ENCODE measurements around the gene MSI2. TPM values are rescaled to one million over a fixed set of nuclear protein-coding genes. Genes with fewer than 3 reads are reported as not detected.

Gene MSI2
- polyA plus RNA-seq, 3 donors: 86.9 to 111 (median 91.4) TPM

DNA sequence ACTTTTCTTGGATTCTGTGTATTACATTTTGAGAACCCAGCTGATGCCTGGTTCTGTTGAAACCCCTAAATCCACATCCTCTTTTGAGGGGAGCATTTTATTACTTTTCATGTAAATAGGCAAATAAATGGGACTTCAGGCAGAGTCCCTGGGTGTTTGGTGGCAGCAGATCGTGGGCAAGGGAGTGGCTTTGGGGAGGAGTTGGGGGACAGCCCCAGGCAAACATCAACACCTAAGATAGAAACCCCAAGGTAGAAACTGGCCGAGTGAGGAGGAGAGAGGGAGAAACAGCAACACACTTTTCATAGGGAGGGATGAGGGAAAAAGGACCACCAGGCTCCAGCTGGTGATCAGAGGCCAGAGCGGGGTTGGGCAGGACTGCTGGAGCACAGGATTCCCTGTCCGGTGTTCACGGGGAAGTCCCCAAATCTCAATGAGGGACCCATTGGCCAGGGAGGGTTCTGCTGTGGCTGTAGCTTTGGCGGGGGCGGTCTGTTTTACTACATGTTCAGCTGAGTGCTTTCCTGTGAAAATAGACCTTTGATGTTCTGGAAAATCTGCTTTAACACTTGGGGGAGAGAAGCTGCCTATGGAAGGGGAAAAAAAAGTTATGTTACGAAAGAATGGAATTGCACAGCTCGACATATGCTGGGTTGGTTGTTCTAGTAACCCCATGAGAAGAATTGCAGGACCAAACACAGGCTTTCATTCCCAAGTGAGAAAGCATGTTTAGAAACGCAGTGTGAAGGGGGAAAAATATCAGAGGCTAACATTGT lies 46.6 kb downstream of the MSI2 start:
- no peak for DNase-seq (ENCODE audit: extremely low read depth in 1 of 11, low read depth in 9 of 11, low spot score in 4 of 11)

DNA sequence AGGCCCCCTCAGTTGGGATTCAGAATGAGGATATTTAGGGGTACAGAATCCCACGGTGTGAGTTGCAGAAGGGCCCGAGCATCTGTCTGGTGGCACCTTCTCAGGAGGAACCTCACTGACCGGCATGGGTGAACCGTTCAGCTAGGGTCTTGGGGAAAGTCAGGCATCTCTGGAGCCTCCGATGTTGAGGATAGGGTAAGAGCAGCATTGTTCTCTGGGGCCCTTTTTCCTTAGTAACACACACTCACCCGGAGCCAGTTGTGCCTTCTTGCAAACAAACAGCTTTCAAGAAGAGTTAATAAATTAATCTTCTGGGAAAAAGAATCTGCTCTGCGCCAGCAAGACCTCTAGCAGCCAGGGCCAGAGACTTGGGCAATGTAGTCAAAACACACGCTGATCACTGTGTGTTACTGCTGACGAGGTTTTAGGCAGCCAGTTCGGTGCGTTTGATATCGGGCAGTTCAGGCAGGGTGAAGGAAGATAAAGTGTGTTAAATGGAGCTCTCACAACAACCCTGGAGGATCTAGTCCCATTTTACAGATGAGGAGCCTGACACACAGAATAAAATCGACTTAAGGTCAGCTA lies 48.9 kb downstream of the MSI2 start:
- no peak for DNase-seq (ENCODE audit: extremely low read depth in 1 of 11, low read depth in 9 of 11, low spot score in 4 of 11)

DNA sequence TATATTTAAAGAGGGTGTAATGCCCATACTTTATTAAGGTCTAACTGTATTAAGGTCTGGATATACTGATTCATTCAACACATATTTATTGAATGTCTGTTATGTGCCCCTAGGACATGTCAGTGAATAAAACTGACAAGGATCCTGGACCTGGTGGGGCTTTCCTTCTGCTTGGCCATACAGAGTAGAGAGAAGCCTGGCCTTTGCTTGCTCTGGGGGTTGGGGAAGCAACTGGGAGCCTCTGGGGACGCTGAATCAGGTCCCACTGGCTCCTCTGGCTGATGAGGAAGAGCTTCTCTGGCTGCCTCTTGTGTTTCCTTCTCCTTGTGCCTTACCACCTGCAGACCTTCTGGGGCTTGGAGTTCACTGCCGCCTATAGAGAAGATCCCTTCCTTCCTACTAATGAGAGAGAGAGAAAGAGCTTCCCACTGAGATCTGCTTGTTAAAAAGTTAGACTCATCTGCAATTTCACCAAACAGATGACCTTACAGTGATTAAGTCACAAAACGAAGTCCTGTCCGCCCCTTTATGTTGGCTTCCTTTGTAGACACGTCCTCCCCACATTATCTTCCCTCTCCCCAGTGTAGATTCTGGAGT lies 49.7 kb downstream of the MSI2 start:
- DNase-seq (ENCODE audit: extremely low read depth in 1 of 11, low read depth in 9 of 11, low spot score in 4 of 11): no peak

DNA sequence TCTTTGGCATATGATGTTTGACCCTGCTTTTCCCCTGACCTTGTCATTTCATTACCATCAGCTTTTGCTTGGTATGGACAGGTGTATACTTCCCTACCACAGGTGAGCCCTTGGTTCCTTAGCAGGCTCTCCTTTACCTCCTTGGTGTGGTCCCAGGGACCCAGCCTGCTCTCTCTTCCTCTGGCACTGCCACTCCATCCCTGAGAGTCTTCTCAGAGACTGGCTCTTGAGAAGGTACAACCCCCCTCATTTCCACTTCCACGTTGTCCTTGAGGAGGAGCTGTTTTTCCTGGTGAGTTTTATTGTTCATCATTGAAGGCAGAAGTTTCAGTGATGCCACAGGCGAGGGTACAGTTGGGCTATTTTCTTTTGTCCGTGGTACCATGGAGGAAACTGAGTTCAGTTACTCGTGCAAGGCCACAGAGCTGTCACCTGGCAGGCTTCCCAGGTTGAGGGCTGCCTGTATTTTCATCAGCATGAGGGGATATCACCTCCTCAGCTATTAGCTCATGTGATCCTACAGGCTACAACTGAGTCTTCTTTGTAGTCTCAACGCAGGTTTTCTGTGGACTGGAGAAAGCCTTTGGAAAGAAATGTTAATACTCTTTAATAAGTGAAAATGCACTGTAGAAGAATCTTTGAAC lies 52.3 kb downstream of the MSI2 start:
- DNase-seq (ENCODE audit: extremely low read depth in 1 of 11, low read depth in 9 of 11, low spot score in 4 of 11): no peak

DNA sequence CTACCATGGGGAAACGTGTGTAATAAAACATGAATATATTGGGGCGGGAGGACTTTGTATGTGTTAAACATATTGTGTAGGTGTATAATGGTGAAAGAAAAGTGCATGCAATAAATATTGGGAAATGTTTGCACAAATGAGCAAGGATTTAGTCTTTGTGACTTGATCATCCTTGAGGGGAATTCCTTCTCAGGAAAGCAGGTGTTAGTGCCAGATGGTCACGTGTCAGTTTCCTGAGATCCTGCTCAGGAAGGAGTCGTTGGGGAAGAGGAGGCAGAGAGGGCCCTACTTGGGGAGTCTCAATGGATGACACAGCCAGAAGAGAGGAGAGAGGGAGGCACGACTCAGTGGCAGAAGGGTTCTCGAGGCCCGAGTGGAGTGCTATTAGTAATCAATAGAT lies 53.2 kb downstream of the MSI2 start:
- no peak for DNase-seq (ENCODE audit: extremely low read depth in 1 of 11, low read depth in 9 of 11, low spot score in 4 of 11)

DNA sequence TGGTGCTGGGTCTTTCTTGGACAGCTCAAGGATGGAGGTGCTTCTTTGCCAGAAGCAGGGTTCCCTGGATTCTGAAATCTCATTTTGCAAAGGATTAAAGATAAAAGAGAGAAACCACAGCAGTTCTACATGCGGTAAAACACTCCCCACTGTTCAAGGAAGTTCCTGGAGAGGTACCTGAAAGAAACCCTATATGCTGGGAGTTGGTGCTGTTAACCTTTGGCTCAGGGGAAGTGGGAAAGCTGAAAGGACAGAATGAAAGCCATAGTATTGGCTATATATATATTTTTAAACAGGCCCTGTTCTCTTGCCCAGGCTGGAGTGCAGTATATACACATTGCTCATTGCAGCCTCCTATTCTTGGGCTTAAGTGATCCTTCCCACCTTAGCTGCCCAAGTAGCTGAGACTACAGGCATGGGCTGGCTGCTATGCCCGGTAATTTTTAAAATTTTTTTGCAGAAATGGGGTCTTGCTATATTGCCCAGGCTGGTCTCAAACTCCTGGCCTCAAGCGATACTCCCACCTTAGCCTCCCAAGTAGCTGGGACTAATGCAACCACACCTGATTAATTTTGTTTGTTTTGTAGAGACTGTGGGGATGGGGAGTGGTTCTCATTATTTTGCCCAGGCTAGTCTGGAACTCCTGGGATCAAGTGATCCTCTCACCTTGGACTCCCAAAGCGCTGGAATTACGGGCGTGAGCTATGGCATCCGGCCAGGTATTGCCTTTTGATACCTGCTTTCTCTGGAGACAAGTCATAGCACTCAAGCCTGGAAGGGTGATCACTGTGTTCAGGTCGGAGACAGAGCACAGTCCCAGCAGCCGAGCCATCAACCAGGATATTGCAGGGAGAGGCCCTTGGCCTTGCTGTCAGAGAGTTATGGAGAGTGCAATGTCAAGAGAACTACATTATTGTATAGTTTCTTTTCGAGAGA lies 55.2 kb downstream of the MSI2 start:
- no peak for DNase-seq (ENCODE audit: extremely low read depth in 1 of 11, low read depth in 9 of 11, low spot score in 4 of 11)

DNA sequence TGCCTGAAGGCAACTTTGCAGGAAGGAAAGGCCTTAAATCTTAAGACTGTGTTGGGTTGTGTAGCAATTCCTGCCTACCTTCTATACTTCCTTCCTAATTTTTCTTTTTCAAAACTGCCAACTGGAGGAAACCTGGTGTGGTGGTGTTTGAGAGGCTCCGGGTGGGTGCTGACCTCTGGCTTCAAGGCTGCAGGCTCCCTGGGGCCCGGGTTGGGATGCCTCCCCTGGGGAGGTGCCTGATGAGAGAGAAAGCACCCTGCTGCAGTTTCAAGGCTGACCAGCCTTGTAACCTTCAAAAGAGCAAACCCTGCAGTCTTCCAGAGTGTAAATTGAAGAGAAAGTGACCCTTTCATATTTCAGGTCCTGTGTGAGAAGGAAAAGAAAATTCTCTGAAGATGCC lies 55.9 kb downstream of the MSI2 start:
- DNase-seq (ENCODE audit: extremely low read depth in 1 of 11, low read depth in 9 of 11, low spot score in 4 of 11): no peak

DNA sequence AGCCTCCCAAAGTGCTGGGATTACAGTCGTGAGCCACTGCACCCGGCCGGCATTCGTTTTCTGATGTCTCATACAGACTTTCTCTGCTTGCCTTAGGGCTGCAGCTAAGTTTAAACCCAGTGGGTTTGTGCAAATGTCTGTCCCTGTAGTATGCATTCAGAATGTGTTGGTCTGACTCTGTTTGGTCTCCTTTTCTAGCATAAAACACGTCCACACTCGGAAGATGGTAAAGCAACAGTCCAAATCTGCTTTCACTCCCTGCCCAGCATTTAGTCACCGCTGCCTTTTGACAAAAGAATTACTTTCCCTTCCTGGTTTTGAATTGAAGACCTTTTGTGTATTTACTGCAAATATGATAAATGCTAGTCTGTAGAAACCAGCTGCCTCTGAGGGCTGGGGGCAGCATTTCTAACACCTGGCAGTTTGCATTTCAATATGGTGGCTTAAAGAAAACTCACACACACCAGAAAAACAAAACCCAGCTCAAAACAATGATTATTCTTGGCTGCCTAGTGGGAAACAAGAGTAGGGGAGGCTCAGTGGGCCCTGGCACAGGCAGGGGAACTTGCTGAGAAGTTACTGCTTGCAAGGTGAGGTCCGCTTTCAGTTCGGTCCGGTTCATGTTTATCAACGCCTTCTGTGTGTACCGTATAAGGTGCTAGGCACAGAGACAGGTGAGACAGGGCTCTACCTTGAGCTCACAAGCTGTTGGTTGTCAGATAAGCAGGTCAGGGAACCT lies 56.9 kb downstream of the MSI2 start:
- no peak for DNase-seq (ENCODE audit: extremely low read depth in 1 of 11, low read depth in 9 of 11, low spot score in 4 of 11)

DNA sequence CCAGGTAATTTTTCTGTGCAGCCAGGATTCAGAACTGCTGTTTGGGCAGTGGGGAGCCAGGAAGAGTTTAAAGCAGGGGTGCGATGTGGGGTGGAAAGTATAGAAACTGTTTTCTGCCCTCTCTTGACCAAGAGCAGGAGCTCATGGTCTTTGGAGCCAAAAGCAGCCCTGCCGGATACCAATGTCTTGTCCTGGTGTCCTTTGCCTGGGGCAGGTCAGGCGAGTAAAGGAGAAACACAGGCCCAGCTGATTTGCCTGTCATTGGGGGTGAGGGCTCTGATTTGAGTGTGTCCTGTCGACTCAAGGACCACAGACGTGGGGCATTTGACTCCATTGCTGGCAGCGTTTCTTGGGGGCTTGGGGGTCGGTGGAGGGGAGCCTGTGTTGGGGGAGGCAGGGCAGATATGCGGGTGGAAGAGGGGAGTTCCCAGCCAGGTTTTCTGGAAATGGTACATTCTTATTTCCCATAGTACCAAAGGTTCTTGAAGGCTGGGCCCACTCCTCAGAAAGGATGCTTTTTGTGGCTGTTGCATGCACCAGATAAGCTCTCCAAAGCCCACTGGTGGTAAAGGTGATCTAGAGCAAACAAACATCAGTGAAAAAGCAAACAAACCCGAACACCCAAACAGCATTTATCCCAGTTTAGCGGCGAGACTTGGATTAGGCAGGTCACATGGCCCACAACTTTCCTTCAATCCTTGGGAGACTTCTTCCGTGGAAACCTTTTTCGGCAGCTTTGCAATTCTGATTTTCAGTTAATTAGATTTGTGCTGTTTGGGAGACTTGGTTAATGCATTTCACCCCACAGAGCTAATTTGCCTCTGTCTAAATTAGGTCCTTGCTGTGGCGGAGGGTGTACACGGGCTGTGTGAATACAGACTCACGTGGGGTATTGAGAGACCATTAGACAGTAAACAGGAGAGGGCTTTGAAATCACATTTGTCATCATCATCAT lies 59.0 kb downstream of the MSI2 start:
- no peak for DNase-seq (ENCODE audit: extremely low read depth in 1 of 11, low read depth in 9 of 11, low spot score in 4 of 11)

DNA sequence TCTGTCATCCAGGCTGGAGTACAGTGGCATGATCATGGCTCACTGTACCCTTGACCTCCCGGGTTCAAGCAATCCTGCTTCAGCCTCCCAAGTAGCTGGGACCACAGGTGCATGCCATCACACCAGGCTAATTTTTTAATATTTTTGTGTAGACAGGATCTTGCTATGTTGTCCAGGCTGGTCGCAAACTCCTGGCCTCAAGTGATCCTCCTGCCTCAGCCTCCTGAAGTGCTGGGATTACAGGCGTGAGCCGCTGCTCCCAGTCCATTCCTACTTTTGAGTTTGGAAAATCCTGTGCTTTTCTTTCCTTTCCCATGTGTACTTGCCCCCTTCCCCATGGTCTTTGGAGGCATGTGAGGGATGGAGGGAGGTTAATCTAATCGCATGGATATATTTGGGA lies 60.0 kb downstream of the MSI2 start:
- no peak for DNase-seq (ENCODE audit: extremely low read depth in 1 of 11, low read depth in 9 of 11, low spot score in 4 of 11)

DNA sequence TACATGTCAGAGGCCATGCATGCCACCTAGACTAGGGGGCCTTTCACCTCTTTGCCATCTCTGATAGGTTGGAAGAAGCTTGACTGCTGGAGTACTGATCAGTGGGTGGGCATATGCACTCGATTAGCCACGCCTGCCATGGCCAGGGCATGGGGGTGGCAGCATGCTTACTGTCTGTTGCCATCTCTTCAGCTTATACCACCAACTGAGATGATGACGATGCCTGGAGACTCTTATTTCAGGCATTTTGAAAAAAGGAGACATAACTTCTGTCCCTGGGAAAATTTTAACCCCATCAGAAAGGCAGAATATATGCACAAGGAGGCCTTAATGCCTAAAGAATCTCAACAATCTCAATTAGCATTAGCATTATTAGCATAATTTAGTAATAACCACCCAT lies 60.8 kb downstream of the MSI2 start:
- no peak for DNase-seq (ENCODE audit: extremely low read depth in 1 of 11, low read depth in 9 of 11, low spot score in 4 of 11)

DNA sequence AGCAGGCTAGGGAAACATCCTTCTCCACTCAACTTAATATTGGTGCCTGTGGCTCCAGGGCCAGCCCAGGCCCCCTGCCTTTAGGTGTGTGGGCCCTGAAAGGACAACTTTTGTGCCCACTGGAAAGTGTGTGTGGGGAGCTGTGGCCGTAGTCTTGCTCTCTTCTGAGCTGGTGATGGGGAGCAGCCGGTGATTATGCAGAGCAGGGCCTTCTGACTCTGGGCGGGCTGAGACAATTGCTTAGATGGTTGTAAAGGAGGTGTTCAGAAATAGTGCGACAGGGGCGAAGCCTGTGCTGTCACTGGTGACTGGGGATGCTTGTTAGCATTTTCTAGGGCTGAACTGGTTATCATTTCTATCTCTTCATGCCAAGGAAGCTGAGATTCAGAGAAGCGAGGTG lies 62.6 kb downstream of the MSI2 start:
- no peak for DNase-seq (ENCODE audit: extremely low read depth in 1 of 11, low read depth in 9 of 11, low spot score in 4 of 11)

DNA sequence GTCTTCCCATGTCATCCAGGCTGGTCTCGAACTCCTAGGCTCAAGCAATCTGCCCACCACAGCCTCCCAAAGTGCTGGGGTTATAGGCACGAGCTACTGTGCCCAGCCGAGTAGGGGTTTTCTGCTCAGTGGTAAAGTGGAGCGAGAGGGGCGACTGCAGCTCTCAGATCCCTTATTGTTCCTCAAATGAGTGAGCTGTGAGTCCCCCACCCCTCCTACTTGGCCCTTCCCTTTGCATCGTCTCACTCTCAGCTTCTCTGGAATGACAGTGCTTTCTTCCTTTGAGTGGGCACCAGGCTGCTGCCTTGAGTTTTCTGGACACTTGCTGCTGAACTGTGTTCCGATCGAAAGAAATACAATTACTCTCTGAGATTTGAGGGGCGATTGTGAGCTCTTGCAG lies 63.5 kb downstream of the MSI2 start:
- no peak for DNase-seq (ENCODE audit: extremely low read depth in 1 of 11, low read depth in 9 of 11, low spot score in 4 of 11)

DNA sequence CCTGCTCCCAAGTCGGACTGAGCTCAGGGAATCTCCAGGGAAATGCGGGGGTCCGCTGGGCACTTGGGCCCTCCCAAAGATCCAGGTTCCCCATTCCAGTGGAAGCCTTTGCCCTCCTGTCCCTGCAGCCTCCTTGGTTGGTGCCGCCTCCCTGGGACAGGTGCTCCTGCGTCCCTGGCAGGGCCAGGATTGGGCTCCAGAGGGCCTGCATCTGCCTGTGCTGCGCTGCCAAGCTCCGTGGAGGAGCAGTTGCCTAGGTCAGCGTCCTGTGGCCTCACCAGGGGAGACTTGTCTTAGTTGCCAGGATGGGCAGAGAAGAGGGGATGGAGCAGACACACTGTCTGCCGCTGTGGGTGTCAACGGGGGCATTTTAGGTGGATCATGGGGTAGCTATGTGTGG lies 67.1 kb downstream of the MSI2 start:
- no peak for DNase-seq (ENCODE audit: extremely low read depth in 1 of 11, low read depth in 9 of 11, low spot score in 4 of 11)

DNA sequence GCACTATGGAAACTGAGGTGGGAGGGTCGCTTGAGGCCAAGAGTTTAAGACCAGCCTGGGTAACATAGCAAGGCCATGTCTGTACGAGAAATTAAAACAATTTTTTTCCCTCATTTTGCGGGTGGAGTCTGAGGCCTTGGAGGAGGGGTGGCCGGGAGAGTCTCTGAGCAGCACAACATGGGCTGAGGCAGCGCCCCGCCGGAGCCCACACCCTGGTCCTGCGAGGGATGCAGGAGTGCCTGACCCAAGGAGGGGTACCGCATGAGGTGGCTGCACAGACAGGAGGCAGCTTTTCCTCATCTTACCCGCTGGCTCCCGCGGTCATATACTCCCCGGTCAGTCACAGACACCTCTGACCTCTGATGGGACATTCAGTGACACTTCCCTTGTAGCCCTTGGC lies 67.7 kb downstream of the MSI2 start:
- no peak for DNase-seq (ENCODE audit: extremely low read depth in 1 of 11, low read depth in 9 of 11, low spot score in 4 of 11)

DNA sequence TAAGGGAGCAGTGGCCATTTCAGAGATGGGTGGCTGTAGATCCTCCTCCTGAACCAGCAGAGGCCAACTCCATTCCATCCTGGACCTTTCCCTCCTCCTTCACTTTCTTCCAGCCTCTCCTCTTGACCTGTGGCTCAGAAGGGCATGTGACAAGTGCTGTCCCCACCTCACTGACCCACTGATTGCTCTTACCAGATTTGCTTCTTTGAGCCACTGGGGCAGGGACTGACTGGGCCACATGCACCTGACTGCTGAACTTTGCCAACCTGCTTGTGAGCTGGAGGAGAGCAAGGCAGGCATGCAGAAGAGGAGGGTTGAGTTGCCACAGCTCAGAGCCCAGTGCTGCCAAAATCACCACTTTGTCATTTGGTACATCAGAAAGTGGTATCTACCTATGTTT lies 68.3 kb downstream of the MSI2 start:
- DNase-seq (ENCODE audit: extremely low read depth in 1 of 11, low read depth in 9 of 11, low spot score in 4 of 11): no peak

DNA sequence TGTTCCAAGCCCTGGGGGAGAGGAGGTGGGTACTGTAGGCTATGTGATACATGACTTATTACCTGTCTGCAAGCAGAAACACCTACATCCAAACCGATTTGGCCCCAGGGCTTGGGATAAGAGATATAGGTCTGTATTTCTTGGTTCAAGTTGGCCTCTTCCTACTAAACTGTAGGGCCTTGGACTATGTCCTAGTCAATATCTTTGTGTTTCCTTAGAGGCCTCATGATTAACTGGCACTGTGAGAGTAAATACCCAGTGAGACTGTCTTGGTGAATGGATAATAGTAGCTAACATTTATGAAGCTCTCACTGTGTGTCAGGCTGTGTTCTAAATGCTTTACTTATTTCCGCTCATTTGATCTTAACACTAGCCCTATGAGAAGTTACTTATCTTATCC lies 70.0 kb downstream of the MSI2 start:
- DNase-seq (ENCODE audit: extremely low read depth in 1 of 11, low read depth in 9 of 11, low spot score in 4 of 11): no peak

DNA sequence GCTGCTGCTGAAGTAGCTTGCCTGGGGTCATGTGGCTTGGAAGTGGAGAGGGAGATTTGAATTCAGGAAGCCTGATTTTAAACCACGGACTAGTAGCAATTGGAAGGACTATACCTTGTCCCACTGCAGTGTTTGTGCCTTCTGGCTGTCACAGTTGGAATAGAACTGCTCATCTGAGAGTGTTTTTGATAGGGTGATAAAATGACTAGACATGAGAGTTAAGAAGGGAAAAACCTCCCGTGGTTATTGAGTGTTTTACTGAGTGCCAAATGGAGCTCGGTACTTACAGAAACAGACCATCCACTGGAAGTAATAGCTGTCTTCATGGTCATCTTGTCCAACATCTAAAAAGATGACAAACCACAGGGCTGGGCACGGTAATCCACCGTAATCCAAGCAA lies 70.4 kb downstream of the MSI2 start:
- DNase-seq (ENCODE audit: extremely low read depth in 1 of 11, low read depth in 9 of 11, low spot score in 4 of 11): no peak

All from renal cortex interstitium (tissue), 11 donors.